Measurements from ENCODE around the gene MAP10.

DNA sequence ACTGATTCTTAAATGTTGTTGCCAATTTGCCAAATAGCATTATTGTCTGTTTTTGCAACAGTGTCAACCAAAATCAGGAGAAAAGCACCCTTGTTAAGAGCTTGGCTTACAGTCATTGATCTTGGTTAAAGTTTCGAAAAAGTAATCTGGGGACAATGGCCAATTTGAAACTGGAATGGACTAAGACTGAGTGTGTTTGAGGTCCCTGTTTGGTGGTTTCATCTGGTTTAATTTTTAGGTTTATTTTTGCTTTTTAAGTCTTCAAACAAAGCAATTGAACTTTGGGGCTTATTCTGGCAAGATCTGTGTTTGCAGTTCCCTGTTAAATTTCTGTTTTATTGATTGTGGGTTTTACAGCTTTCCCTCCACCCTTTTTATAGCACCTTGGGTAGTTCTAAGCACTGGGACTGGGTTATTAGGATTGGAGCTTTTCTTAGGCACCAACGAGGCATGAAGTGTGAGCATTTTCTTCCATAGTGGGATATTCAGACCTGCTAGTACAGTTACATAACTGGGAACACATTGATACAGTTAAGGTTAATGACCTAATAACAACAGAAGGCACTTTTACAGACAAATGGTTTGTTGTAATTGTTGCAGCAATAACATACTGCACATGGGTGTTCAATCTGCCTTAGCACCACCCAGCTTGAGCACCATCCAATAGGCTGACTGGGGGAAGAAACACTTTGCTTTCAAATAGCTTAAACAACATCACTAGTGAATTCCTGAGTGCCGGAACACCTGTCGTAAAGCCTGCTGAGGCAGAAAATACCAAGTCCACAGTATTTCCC lies 40.6 kb upstream of the MAP10 start:
- TF ChIP-seq, protein P1, sequence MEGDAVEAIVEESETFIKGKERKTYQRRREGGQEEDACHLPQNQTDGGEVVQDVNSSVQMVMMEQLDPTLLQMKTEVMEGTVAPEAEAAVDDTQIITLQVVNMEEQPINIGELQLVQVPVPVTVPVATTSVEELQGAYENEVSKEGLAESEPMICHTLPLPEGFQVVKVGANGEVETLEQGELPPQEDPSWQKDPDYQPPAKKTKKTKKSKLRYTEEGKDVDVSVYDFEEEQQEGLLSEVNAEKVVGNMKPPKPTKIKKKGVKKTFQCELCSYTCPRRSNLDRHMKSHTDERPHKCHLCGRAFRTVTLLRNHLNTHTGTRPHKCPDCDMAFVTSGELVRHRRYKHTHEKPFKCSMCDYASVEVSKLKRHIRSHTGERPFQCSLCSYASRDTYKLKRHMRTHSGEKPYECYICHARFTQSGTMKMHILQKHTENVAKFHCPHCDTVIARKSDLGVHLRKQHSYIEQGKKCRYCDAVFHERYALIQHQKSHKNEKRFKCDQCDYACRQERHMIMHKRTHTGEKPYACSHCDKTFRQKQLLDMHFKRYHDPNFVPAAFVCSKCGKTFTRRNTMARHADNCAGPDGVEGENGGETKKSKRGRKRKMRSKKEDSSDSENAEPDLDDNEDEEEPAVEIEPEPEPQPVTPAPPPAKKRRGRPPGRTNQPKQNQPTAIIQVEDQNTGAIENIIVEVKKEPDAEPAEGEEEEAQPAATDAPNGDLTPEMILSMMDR (IDR thresholded peaks at IDR 0.05): no peak
- TF ChIP-seq POLR2AphosphoS5 (IDR thresholded peaks at IDR 0.05; ENCODE audit: low read depth, low read length) (no peak), TCF7L2 (IDR thresholded peaks at IDR 0.05; ENCODE audit: low read depth, low read length) (no peak), REST (IDR thresholded peaks at IDR 0.05; ENCODE audit: insufficient read depth in 1 of 2, low read depth in 2 of 2, low read length in 1 of 2) (no peak)

Data from Panc1 (cell line).